ENCODE measurements around the gene POMT1.

- TF ChIP-seq CTCF (IDR thresholded peaks at IDR 0.05; ENCODE audit: low read length) (no peak), EZH2 (IDR thresholded peaks at IDR 0.05; ENCODE audit: borderline replicate concordance, low read length) (no peak)
Measured at GRCh38 chr9:131475111-131475955, 27.4 kb upstream of the POMT1 start.

Data from OCI-LY1 (cell line).